ENCODE results near the gene LCE5A.

GRCh38 chr1:152497273-152497672 is 13.3 kb upstream of the LCE5A start:
- TF ChIP-seq CTCF (IDR thresholded peaks at IDR 0.05; ENCODE audit: poor library complexity, severe bottlenecking) = no peak
- no peak for TF ChIP-seq POLR2AphosphoS5 (IDR thresholded peaks at IDR 0.05)
- no peak for TF ChIP-seq REST (IDR thresholded peaks at IDR 0.05; ENCODE audit: borderline replicate concordance)
- TF ChIP-seq MXI1 (conservative IDR thresholded peaks at IDR 0.05; ENCODE audit: poor library complexity, severe bottlenecking) = no peak
